Spleen (tissue), 11 donors: ENCODE results near the gene DNAJC1. TPM values are rescaled to one million over a fixed set of nuclear protein-coding genes. Genes with fewer than 3 reads are reported as not detected.
A peak's percentile ranks its signal among the peaks of the same experiment; 100 is the strongest.

Source experiments
- DNase-seq: peaks from one replicate; pipeline ENCODE4 v3.0.0-alpha.2; 2020
- H3K27ac ChIP-seq, 8 donors: fragments of 200-600 bp; sonication (generic) in 7 of 8; 1 replicate in 4 of 8; 2 replicates in 4 of 8; pipeline versions ENCODE4 v1.5.0 to v1.8.0; 2016 to 2021; ENCODE audit warnings: inconsistent platforms in 4 of 8, mild to moderate bottlenecking in 4 of 8, moderate library complexity in 1 of 8
- H3K27me3 ChIP-seq, 7 donors: fragments of 200-600 bp; sonication (generic) in 6 of 7; replicated peaks in 1 of 7; 1 replicate in 4 of 7; 2 replicates in 3 of 7; pipeline versions ENCODE4 v1.5.0 to v1.8.0; 2016 to 2021; ENCODE audit warnings: inconsistent platforms in 3 of 7, mild to moderate bottlenecking in 1 of 7
- H3K36me3 ChIP-seq, 6 donors: fragments of 200-600 bp; sonication (generic) in 5 of 6; 1 replicate in 4 of 6; 2 replicates in 2 of 6; pipeline versions ENCODE4 v1.5.0 to v1.8.0; 2016 to 2021; ENCODE audit warnings: inconsistent platforms in 2 of 6
- H3K4me1 ChIP-seq, 6 donors: fragments of 200-600 bp; sonication (generic) in 5 of 6; 1 replicate in 3 of 6; 2 replicates in 3 of 6; pipeline versions ENCODE4 v1.5.0 to v1.8.0; 2016 to 2021; ENCODE audit warnings: inconsistent platforms in 3 of 6
- H3K4me3 ChIP-seq, 8 donors: fragments of 200-600 bp; sonication (generic) in 7 of 8; 1 replicate in 4 of 8; 2 replicates in 4 of 8; pipeline versions ENCODE4 v1.5.0 to v1.8.0; 2016 to 2021; ENCODE audit warnings: inconsistent platforms in 4 of 8, mild to moderate bottlenecking in 4 of 8, moderate library complexity in 2 of 8
- H3K9me3 ChIP-seq, 8 donors: fragments of 200-600 bp; sonication (generic) in 7 of 8; 1 replicate in 4 of 8; 2 replicates in 4 of 8; pipeline versions ENCODE4 v1.5.0 to v1.8.0; 2016 to 2021; ENCODE audit warnings: inconsistent platforms in 4 of 8
- CTCF ChIP-seq, 11 experiments: fragments of 200-600 bp in 7 of 11; fragments of 450-650 bp in 4 of 11; sonication (generic) in 4 of 11; IDR thresholded peaks in 8 of 11; conservative IDR thresholded peaks in 3 of 11; 1 replicate in 7 of 11; 2 replicates in 4 of 11; pipeline versions ENCODE4 v1.4.0 to v1.8.0; 2016 to 2021; ENCODE audit warnings: antibody characterized with exemption in 11 of 11, inconsistent platforms in 4 of 11, mild to moderate bottlenecking in 1 of 11
- POLR2A ChIP-seq, 3 donors: fragments of 450-650 bp; IDR thresholded peaks; one replicate each; pipeline ENCODE4 v1.5.1; 2017; ENCODE audit warnings: antibody characterized with exemption in 3 of 3, mild to moderate bottlenecking in 1 of 3
- POLR2AphosphoS5 ChIP-seq, 3 donors: sonication (generic); formaldehyde crosslinking; IDR thresholded peaks; one replicate each; pipeline ENCODE4 v1.5.1; 2017; ENCODE audit warnings: antibody characterized with exemption in 3 of 3
- WGBS, 5 donors: extraction: QIAGEN DNeasy Blood & Tissue Kit in 3 of 5; methylation state at CpG; one replicate each; pipeline versions ENCODE4 v1.1.5 to v1.1.7; 2013 to 2018; 5-methylcytosine and 5-hydroxymethylcytosine counted together
- intact Hi-C: fragments of 100-400 bp; cut with DNase I; formaldehyde crosslinking; loops from one replicate; pipeline ENCODE4 v1.15.0; 2023; ENCODE audit warnings: low total_unique reads
- polyA plus RNA-seq, 3 donors: library from polyadenylated mRNA; stranded (reverse); fragments of 200-250 nt; gene quantifications; one replicate each; pipeline ENCODE4 v1.2.1, GENCODE V29; 2013
- total RNA-seq, 7 donors: library from RNA; depleted of rRNA in 3 of 7; stranded (reverse); fragments of >200 nt in 3 of 7; fragmentation: NEBNext Ultra II Directional in 4 of 7; extraction: Animal tissue kit (Norgen Biotek cat#: 25700) in 4 of 7; gene quantifications; one replicate each; pipeline versions ENCODE4 v1.1.0 to v1.2.1, GENCODE V29; 2016 to 2021
- donor health status: healthy with polysubstance abuse.
- donor health status: DM: no; HTN: no; CAD: no; lungs with moderate emphysema.
- donor health status: DM: no; HTN: no; CAD: no.
- donor health status: Bipolar disorder and iron deficiency.
- donor health status: healthy.
- donor health status: DM: no; HTN: no; CAD: no.
- donor health status: DM: yes; HTN: yes; CAD: no.

Gene DNAJC1
- total and polyA plus RNA-seq, 10 donors, result 8.1 to 96.4 (median 22.5) TPM

GRCh38 chr10:21954690-21955089, 48.8 kb downstream of the DNAJC1 start:
- peaks cover 0 to 21% (median 11%) of the 10 kb centered on the region in 6 donors for H3K4me1 ChIP-seq
- no peak for TF ChIP-seq POLR2AphosphoS5 (IDR thresholded peaks at IDR 0.05)
- no peak for TF ChIP-seq CTCF (IDR thresholded peaks at IDR 0.05 in 8 of 11, conservative IDR thresholded peaks at IDR 0.05 in 3 of 11)
- TF ChIP-seq POLR2A (IDR thresholded peaks at IDR 0.05), result no peak
- no peak for DNase-seq
- H3K4me3 ChIP-seq, result no peak overlapping the region
- H3K27ac ChIP-seq, result no peak overlapping the region
- no peaks in the 10 kb centered on the region for H3K9me3 ChIP-seq
- H3K36me3 ChIP-seq, result no peaks in the 10 kb centered on the region
- WGBS, 5 donors, result 58 to 75% (median 63%) methylated on average over 1 of the region's 1 CpG
- intact Hi-C loops, result loop anchor here (10.0 kb wide), 1 partner anchor 460 kb away; no protein-coding TSS in a partner anchor
- no peaks in the 10 kb centered on the region for H3K27me3 ChIP-seq

DNA sequence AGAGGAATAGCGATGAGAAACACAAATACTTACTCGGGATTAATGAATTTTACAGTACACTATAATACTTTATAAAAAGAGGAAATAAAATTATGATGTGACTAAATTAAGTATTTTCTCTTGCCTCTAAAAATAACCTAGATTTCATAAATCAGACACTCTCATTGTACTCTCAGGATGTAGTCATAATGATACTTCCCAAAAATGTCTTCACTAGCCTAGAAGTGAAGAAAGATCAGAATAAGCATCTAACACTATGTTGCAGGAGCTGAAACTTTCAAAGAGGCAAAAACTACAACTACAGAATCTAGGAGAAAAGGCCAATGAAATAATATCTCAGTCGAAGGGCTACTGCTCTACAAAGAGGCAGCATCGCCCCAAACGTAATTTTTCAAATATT, 49.4 kb downstream of the DNAJC1 start:
- no peak overlapping the region for H3K4me3 ChIP-seq
- DNase-seq, result no peak
- peaks cover 0 to 21% (median 11%) of the 10 kb centered on the region in 6 donors for H3K4me1 ChIP-seq
- no peaks in the 10 kb centered on the region for H3K27me3 ChIP-seq
- intact Hi-C loops, result loop anchor here (10.0 kb wide), 1 partner anchor 459 kb away; no protein-coding TSS in a partner anchor
- TF ChIP-seq CTCF (IDR thresholded peaks at IDR 0.05 in 8 of 11, conservative IDR thresholded peaks at IDR 0.05 in 3 of 11), result no peak
- TF ChIP-seq POLR2A (IDR thresholded peaks at IDR 0.05), result no peak
- TF ChIP-seq POLR2AphosphoS5 (IDR thresholded peaks at IDR 0.05), result no peak
- no peaks in the 10 kb centered on the region for H3K9me3 ChIP-seq
- 47 to 70% (median 62%) methylated on average over 5 of the region's 5 CpGs for WGBS, 5 donors
- no peak overlapping the region for H3K27ac ChIP-seq
- H3K36me3 ChIP-seq, result no peaks in the 10 kb centered on the region

DNA sequence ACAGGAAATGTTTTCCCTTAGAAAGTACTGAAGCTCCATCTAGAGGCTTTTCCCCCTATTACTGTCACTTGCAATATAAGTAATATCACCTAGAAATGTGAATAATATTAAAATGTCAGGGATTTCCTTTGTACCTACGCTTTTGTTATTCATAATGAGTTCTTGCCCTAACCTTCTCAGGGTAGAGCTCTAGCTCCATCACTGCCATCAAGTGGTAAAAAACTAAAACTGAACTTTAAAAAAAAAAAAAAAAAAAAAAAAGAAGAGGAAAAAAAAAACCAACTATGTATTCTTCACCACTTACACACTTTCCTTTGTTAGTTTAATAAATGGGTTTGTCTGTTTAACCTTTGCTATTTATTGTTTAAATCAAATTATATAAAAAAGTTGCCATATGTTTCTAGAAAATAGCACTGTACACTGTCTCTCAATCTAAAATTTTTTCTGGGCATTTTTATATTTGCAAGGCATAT, 49.9 kb downstream of the DNAJC1 start:
- intact Hi-C loops, result loop anchor here (10.0 kb wide), 1 partner anchor 459 kb away; no protein-coding TSS in a partner anchor
- Histone ChIP-seq H3K27me3 (no peaks in the 10 kb centered on the region), H3K36me3 (no peaks in the 10 kb centered on the region), H3K9me3 (no peaks in the 10 kb centered on the region), H3K27ac (no peak overlapping the region), H3K4me1 (peaks cover 0 to 21% (median 11%) of the 10 kb centered on the region in 6 donors), H3K4me3 (no peak overlapping the region)
- 0 to 5% (median 0%) methylated on average over 1 of the region's 1 CpG for WGBS, 5 donors
- DNase-seq, result no peak
- TF ChIP-seq POLR2A (IDR thresholded peaks at IDR 0.05), result no peak
- TF ChIP-seq CTCF (IDR thresholded peaks at IDR 0.05 in 8 of 11, conservative IDR thresholded peaks at IDR 0.05 in 3 of 11), result peak in 2 of 11 experiments; percentile 20
- TF ChIP-seq POLR2AphosphoS5 (IDR thresholded peaks at IDR 0.05), result no peak

- DNase-seq, result no peak
- WGBS, 5 donors, result 89 to 98% (median 89%) methylated on average over 2 of the region's 2 CpGs
These were observed 53.0 kb downstream of the DNAJC1 start for GRCh38 chr10:21950566-21950965.

More at GRCh38 chr10:21950566-21950965, 53.0 kb downstream of the DNAJC1 start:
- no peaks in the 10 kb centered on the region for H3K27me3 ChIP-seq
- no peaks in the 10 kb centered on the region for H3K9me3 ChIP-seq
- H3K27ac ChIP-seq, result no peak overlapping the region
- no peak overlapping the region for H3K4me3 ChIP-seq
- intact Hi-C loops, result loop anchor here (10.0 kb wide), 1 partner anchor 456 kb away; no protein-coding TSS in a partner anchor
- no peaks in the 10 kb centered on the region for H3K36me3 ChIP-seq
- peaks cover 0 to 28% (median 11%) of the 10 kb centered on the region in 6 donors for H3K4me1 ChIP-seq
- TF ChIP-seq POLR2AphosphoS5 (IDR thresholded peaks at IDR 0.05), result no peak
- no peak for TF ChIP-seq POLR2A (IDR thresholded peaks at IDR 0.05)
- no peak for TF ChIP-seq CTCF (IDR thresholded peaks at IDR 0.05 in 8 of 11, conservative IDR thresholded peaks at IDR 0.05 in 3 of 11)
